ENCODE data around the gene JADE2. TPM values are rescaled to one million over a fixed set of nuclear protein-coding genes. Genes with fewer than 3 reads are reported as not detected.

Gene JADE2
- total and polyA plus RNA-seq, 2 of the 8 experiments (the other 6 are each of a cell fraction or from before 2014, with no cell fraction given), result 19.2 to 55.8 TPM

GRCh38 chr5:134576386-134577021 is 51.0 kb downstream of the JADE2 start (continued):
- TF ChIP-seq FOSL1 (IDR thresholded peaks at IDR 0.05; ENCODE audit: insufficient read depth, low read depth, low read length) (no peak), SP4 (IDR thresholded peaks at IDR 0.05; ENCODE audit: low read length) (no peak)

Measured in H1 (cell line).